ENCODE results near the gene BLNK.

Gene BLNK

GRCh38 chr10:96280859-96281258 lies 9.5 kb upstream of the BLNK start:
- no peaks in the 10 kb centered on the region for H3K9me3 ChIP-seq (ENCODE audit: insufficient read depth, low read length, severe bottlenecking)
- no peak for DNase-seq
- no peak overlapping the region for H2AFZ ChIP-seq (ENCODE audit: low read depth, low read length)
- H3K27me3 ChIP-seq (ENCODE audit: insufficient read depth, low read length, poor library complexity): no peaks in the 10 kb centered on the region
- H3K4me3 ChIP-seq (ENCODE audit: low read depth in 1 of 2, low read length in 2 of 2): no peak overlapping the region
- no peaks in the 10 kb centered on the region for H3K36me3 ChIP-seq (ENCODE audit: insufficient read depth, low read length)
- H3K79me2 ChIP-seq (ENCODE audit: insufficient read depth, low read length): no peaks in the 10 kb centered on the region
- no peak overlapping the region for H3K4me2 ChIP-seq (ENCODE audit: insufficient read depth, low read length)
- TF ChIP-seq CTCF (IDR thresholded peaks at IDR 0.05; ENCODE audit: borderline replicate concordance, extremely low read depth, low read length, poor library complexity, severe bottlenecking): no peak
- TF ChIP-seq EZH2 (IDR thresholded peaks at IDR 0.05; ENCODE audit: borderline replicate concordance, low read depth, low read length, severe bottlenecking): no peak
- H4K20me1 ChIP-seq (ENCODE audit: insufficient read depth, low read length): no peaks in the 10 kb centered on the region
- H3K4me1 ChIP-seq (ENCODE audit: insufficient read depth, low read length): peaks cover 6% of the 10 kb centered on the region
- ATAC-seq (ENCODE audit: insufficient read depth, low read depth): no peak
- no peak overlapping the region for H3K9ac ChIP-seq (ENCODE audit: low read depth, low read length)
- no peak overlapping the region for H3K27ac ChIP-seq (ENCODE audit: low read length)

- H3K4me2 ChIP-seq (ENCODE audit: insufficient read depth, low read length): no peak overlapping the region
- no peaks in the 10 kb centered on the region for H3K27me3 ChIP-seq (ENCODE audit: insufficient read depth, low read length, poor library complexity)
- ATAC-seq (ENCODE audit: insufficient read depth, low read depth) (no peak), DNase-seq (no peak)
- no peak overlapping the region for H3K4me3 ChIP-seq (ENCODE audit: low read depth in 1 of 2, low read length in 2 of 2)
- H3K4me1 ChIP-seq (ENCODE audit: insufficient read depth, low read length): peaks cover 9% of the 10 kb centered on the region
- H3K36me3 ChIP-seq (ENCODE audit: insufficient read depth, low read length): no peaks in the 10 kb centered on the region
- H4K20me1 ChIP-seq (ENCODE audit: insufficient read depth, low read length): no peaks in the 10 kb centered on the region
- no peaks in the 10 kb centered on the region for H3K9me3 ChIP-seq (ENCODE audit: insufficient read depth, low read length, severe bottlenecking)
- H2AFZ ChIP-seq (ENCODE audit: low read depth, low read length): no peak overlapping the region
- no peak overlapping the region for H3K27ac ChIP-seq (ENCODE audit: low read length)
- TF ChIP-seq EZH2 (IDR thresholded peaks at IDR 0.05; ENCODE audit: borderline replicate concordance, low read depth, low read length, severe bottlenecking): no peak
- no peak for TF ChIP-seq CTCF (IDR thresholded peaks at IDR 0.05; ENCODE audit: borderline replicate concordance, extremely low read depth, low read length, poor library complexity, severe bottlenecking)
- no peak overlapping the region for H3K9ac ChIP-seq (ENCODE audit: low read depth, low read length)
- no peaks in the 10 kb centered on the region for H3K79me2 ChIP-seq (ENCODE audit: insufficient read depth, low read length)
Measured at GRCh38 chr10:96279191-96279641, 7.8 kb upstream of the BLNK start.

GRCh38 chr10:96276831-96277230 lies 5.5 kb upstream of the BLNK start:
- Histone ChIP-seq H3K36me3 (ENCODE audit: insufficient read depth, low read length) (no peaks in the 10 kb centered on the region), H3K4me3 (ENCODE audit: low read depth in 1 of 2, low read length in 2 of 2) (no peak overlapping the region), H3K9me3 (ENCODE audit: insufficient read depth, low read length, severe bottlenecking) (no peaks in the 10 kb centered on the region), H3K79me2 (ENCODE audit: insufficient read depth, low read length) (no peaks in the 10 kb centered on the region), H3K9ac (ENCODE audit: low read depth, low read length) (no peak overlapping the region), H3K4me2 (ENCODE audit: insufficient read depth, low read length) (no peak overlapping the region), H2AFZ (ENCODE audit: low read depth, low read length) (no peak overlapping the region), H3K4me1 (ENCODE audit: insufficient read depth, low read length) (peaks cover 9% of the 10 kb centered on the region), H3K27ac (ENCODE audit: low read length) (no peak overlapping the region), H3K27me3 (ENCODE audit: insufficient read depth, low read length, poor library complexity) (no peaks in the 10 kb centered on the region), H4K20me1 (ENCODE audit: insufficient read depth, low read length) (no peaks in the 10 kb centered on the region)
- no peak for TF ChIP-seq EZH2 (IDR thresholded peaks at IDR 0.05; ENCODE audit: borderline replicate concordance, low read depth, low read length, severe bottlenecking)
- no peak for TF ChIP-seq CTCF (IDR thresholded peaks at IDR 0.05; ENCODE audit: borderline replicate concordance, extremely low read depth, low read length, poor library complexity, severe bottlenecking)
- ATAC-seq (ENCODE audit: insufficient read depth, low read depth): no peak
- no peak for DNase-seq

- no peak overlapping the region for H2AFZ ChIP-seq (ENCODE audit: low read depth, low read length)
- DNase-seq (no peak), ATAC-seq (ENCODE audit: insufficient read depth, low read depth) (no peak)
- H3K4me3 ChIP-seq (ENCODE audit: low read depth in 1 of 2, low read length in 2 of 2): no peak overlapping the region
- peak overlapping the region; percentile 2; the same call in 1 of the 2 replicates for H3K27ac ChIP-seq (ENCODE audit: low read length)
- no peak overlapping the region for H3K4me2 ChIP-seq (ENCODE audit: insufficient read depth, low read length)
- no peak overlapping the region for H3K9ac ChIP-seq (ENCODE audit: low read depth, low read length)
- no peaks in the 10 kb centered on the region for H3K79me2 ChIP-seq (ENCODE audit: insufficient read depth, low read length)
- H3K9me3 ChIP-seq (ENCODE audit: insufficient read depth, low read length, severe bottlenecking): no peaks in the 10 kb centered on the region
- H4K20me1 ChIP-seq (ENCODE audit: insufficient read depth, low read length): no peaks in the 10 kb centered on the region
- no peaks in the 10 kb centered on the region for H3K27me3 ChIP-seq (ENCODE audit: insufficient read depth, low read length, poor library complexity)
- peaks cover 9% of the 10 kb centered on the region for H3K4me1 ChIP-seq (ENCODE audit: insufficient read depth, low read length)
- TF ChIP-seq EZH2 (IDR thresholded peaks at IDR 0.05; ENCODE audit: borderline replicate concordance, low read depth, low read length, severe bottlenecking) (no peak), CTCF (IDR thresholded peaks at IDR 0.05; ENCODE audit: borderline replicate concordance, extremely low read depth, low read length, poor library complexity, severe bottlenecking) (no peak)
- no peaks in the 10 kb centered on the region for H3K36me3 ChIP-seq (ENCODE audit: insufficient read depth, low read length)
Measured at GRCh38 chr10:96276426-96276825, 5.1 kb upstream of the BLNK start.

All from DND-41 (cell line).